DMS53 treated with DMSO at 0.1 percent for 48 hours (cell line): ENCODE data around the gene LRP1B.
"Not testable (repeated sequence)": the region's sequence is repeated elsewhere in the genome, so short reads cannot be mapped to it uniquely, and the experiment has no call there.

Experiments used
- DNase-seq: peaks from one replicate; lab custom pipeline; 2025; ENCODE audit not compliant: unreplicated experiment; lab: John Stamatoyannopoulos, UW

The LRP1B gene

GRCh38 chr2:141900826-141901225, 230.0 kb downstream of the LRP1B start:
- DNase-seq: no peak

- DNase-seq: no peak
Measured at GRCh38 chr2:141899740-141900139, 231.1 kb downstream of the LRP1B start.

- no peak for DNase-seq
Measured at GRCh38 chr2:141889788-141890187, 241.0 kb downstream of the LRP1B start.

- no peak for DNase-seq
Measured at GRCh38 chr2:141888987-141889555, 241.7 kb downstream of the LRP1B start.

GRCh38 chr2:141887363-141887762, 243.5 kb downstream of the LRP1B start:
- no peak for DNase-seq

GRCh38 chr2:141878016-141878415, 252.8 kb downstream of the LRP1B start:
- no peak for DNase-seq

GRCh38 chr2:141871913-141872634, 258.7 kb downstream of the LRP1B start:
- no peak for DNase-seq

- no peak for DNase-seq
Measured at GRCh38 chr2:141869572-141869971, 261.2 kb downstream of the LRP1B start.

GRCh38 chr2:141863964-141864363, 266.9 kb downstream of the LRP1B start:
- DNase-seq: no peak

GRCh38 chr2:141856215-141856919, 274.4 kb downstream of the LRP1B start:
- DNase-seq: no peak

- DNase-seq: no peak
Measured at GRCh38 chr2:141848191-141848590, 282.6 kb downstream of the LRP1B start.

GRCh38 chr2:141844231-141844630, 286.6 kb downstream of the LRP1B start:
- DNase-seq: no peak

GRCh38 chr2:141835103-141835502, 295.7 kb downstream of the LRP1B start:
- DNase-seq: no peak

- no peak for DNase-seq
Measured at GRCh38 chr2:141828761-141829160, 302.1 kb downstream of the LRP1B start.

GRCh38 chr2:141824790-141825189, 306.0 kb downstream of the LRP1B start:
- no peak for DNase-seq

- no peak for DNase-seq
Measured at GRCh38 chr2:141820893-141821292, 309.9 kb downstream of the LRP1B start.

GRCh38 chr2:141815320-141815719, 315.5 kb downstream of the LRP1B start:
- not testable (repeated sequence) for DNase-seq

GRCh38 chr2:141814150-141814549, 316.7 kb downstream of the LRP1B start:
- DNase-seq: no peak

GRCh38 chr2:141810148-141810547, 320.7 kb downstream of the LRP1B start:
- no peak for DNase-seq

- no peak for DNase-seq
Measured at GRCh38 chr2:141806090-141806489, 324.7 kb downstream of the LRP1B start.

GRCh38 chr2:141805302-141805701, 325.5 kb downstream of the LRP1B start:
- DNase-seq: no peak

- DNase-seq: no peak
Measured at GRCh38 chr2:141796449-141796848, 334.4 kb downstream of the LRP1B start.
